RWPE1 (cell line): ENCODE measurements around the gene PPIB.

Experiments
- CTCF ChIA-PET: fragments of 350-600 bp; sonication (Branson Sonifier 250); formaldehyde crosslinking; extraction: SDS; loops from one replicate; lab custom pipeline; 2021; lab: Yijun Ruan, JAX
- POLR2A ChIA-PET: fragments of 400-600 bp; formaldehyde crosslinking; extraction: SDS; loops from one replicate; lab custom pipeline; 2020; ENCODE audit warnings: antibody characterized with exemption; ENCODE audit not compliant: low non-redundant PET; lab: Yijun Ruan, JAX
- DNase-seq: peaks from one replicate; pipeline ENCODE4 v3.0.0; 2012; ENCODE audit warnings: low spot score
- H3K27ac ChIP-seq: fragments of 450-650 bp; 2 replicates; pipeline ENCODE4 v1.5.1; 2017
- CTCF ChIP-seq: fragments of 450-650 bp; conservative IDR thresholded peaks from 2 replicates; pipeline ENCODE4 v1.5.1; 2017; ENCODE audit warnings: low read depth, mild to moderate bottlenecking

Gene PPIB

GRCh38 chr15:64144192-64144564 lies 18.6 kb downstream of the PPIB start:
- no peak for DNase-seq
- ChIA-PET POLR2A (no interaction called here), CTCF (interaction anchor here (1.1 to 1.5 kb wide), 2 partner anchors 9 kb away, joined by 5 to 7 read pairs; no protein-coding TSS in a partner anchor)
- H3K27ac ChIP-seq: peak overlapping the region; percentile 38
- no peak for TF ChIP-seq CTCF

- ChIA-PET POLR2A (no interaction called here), CTCF (interaction anchor here (1.5 kb wide), 1 partner anchor 10 kb away, joined by 5 read pairs; no protein-coding TSS in a partner anchor)
- DNase-seq: no peak
- TF ChIP-seq CTCF: no peak
- H3K27ac ChIP-seq: no peak overlapping the region
Measured at GRCh38 chr15:64143276-64143675, 19.5 kb downstream of the PPIB start.

- CTCF ChIA-PET: interaction anchor here (0.6 to 1.0 kb wide), 5 partner anchors 11 to 1037 kb away, joined by 3 to 4 read pairs (median 3); no protein-coding TSS in a partner anchor
Measured at GRCh38 chr15:64141798-64142512, 20.9 kb downstream of the PPIB start.

GRCh38 chr15:64138331-64138941 lies 24.4 kb downstream of the PPIB start:
- ChIA-PET CTCF (interaction anchor here (0.6 to 1.3 kb wide), 2 partner anchors 11 to 15 kb away, joined by 3 to 5 read pairs; no protein-coding TSS in a partner anchor), POLR2A (no interaction called here)
- DNase-seq: no peak
- no peak overlapping the region for H3K27ac ChIP-seq
- TF ChIP-seq CTCF: no peak

More at GRCh38 chr15:64141798-64142512, 20.9 kb downstream of the PPIB start:
- POLR2A ChIA-PET: no interaction called here
- TF ChIP-seq CTCF: no peak
- no peak overlapping the region for H3K27ac ChIP-seq
- DNase-seq: no peak

GRCh38 chr15:64137226-64137833 lies 25.5 kb downstream of the PPIB start:
- ChIA-PET CTCF (interaction anchor here (1.3 kb wide), 1 partner anchor 16 kb away, joined by 3 read pairs; no protein-coding TSS in a partner anchor), POLR2A (no interaction called here)
- no peak for DNase-seq
- no peak for TF ChIP-seq CTCF
- H3K27ac ChIP-seq: 0 out of 2 replicates have a peak overlapping the region, but pooled peaks have one; percentile 0

- TF ChIP-seq CTCF: no peak
- no peak overlapping the region for H3K27ac ChIP-seq
- CTCF ChIA-PET: no interaction called here
- POLR2A ChIA-PET: no interaction called here
- no peak for DNase-seq
Measured at GRCh38 chr15:64136347-64136746, 26.5 kb downstream of the PPIB start.
